HG02938 (cell line): ENCODE measurements around the gene OR6N2.

Experiments used
- ATAC-seq: cut with Tn5 transposase; IDR thresholded peaks from one replicate; pipeline ENCODE4 v1.9.1; 2021; ENCODE audit warnings: mild to moderate bottlenecking, moderate library complexity; ENCODE audit not compliant: unreplicated experiment

OR6N2 gene

GRCh38 chr1:158771950-158772866, 8.8 kb downstream of the OR6N2 start, which contains the start of gene OR6N1:
TSS of gene OR6N1 (minus strand) at chr1:158772195. CDS start at chr1:158766682, 5,513 bp downstream.
- ATAC-seq = no peak

GRCh38 chr1:158754420-158754819, 26.6 kb downstream of the OR6N2 start, which contains the start of gene OR6K6:
TSS of gene OR6K6 (plus strand) at chr1:158754720. CDS start at chr1:158754888, 168 bp downstream.
- no peak for ATAC-seq

GRCh38 chr1:158752155-158752712, 28.8 kb downstream of the OR6N2 start:
- ATAC-seq = no peak

- ATAC-seq = no peak
Measured at GRCh38 chr1:158735848-158736247, 45.2 kb downstream of the OR6N2 start.

- ATAC-seq = no peak
Measured at GRCh38 chr1:158732524-158732923, 48.5 kb downstream of the OR6N2 start.

- ATAC-seq = no peak
Measured at GRCh38 chr1:158731707-158732106, 49.3 kb downstream of the OR6N2 start.

- no peak for ATAC-seq
Measured at GRCh38 chr1:158730453-158730852, 50.6 kb downstream of the OR6N2 start.

GRCh38 chr1:158728510-158729225, 52.3 kb downstream of the OR6N2 start:
- no peak for ATAC-seq

GRCh38 chr1:158724442-158724841, 56.6 kb downstream of the OR6N2 start:
- no peak for ATAC-seq
